Muscle of leg (tissue), 11 donors: Measurements from ENCODE around the gene SLU7. TPM values are rescaled to one million over a fixed set of nuclear protein-coding genes. Genes with fewer than 3 reads are reported as not detected.
A peak's percentile ranks its signal among the peaks of the same experiment; 100 is the strongest.
"Not testable (repeated sequence)": the region's sequence is repeated elsewhere in the genome, so short reads cannot be mapped to it uniquely, and the experiment has no call there.

ENCODE experiments used
- DNase-seq: peaks from one replicate; pipeline ENCODE4 v3.0.0; 2013
- H3K27ac ChIP-seq: one replicate; pipeline ENCODE4 v1.5.1; 2013; ENCODE audit warnings: mild to moderate bottlenecking, low read length, control low read depth
- H3K27me3 ChIP-seq: one replicate; pipeline ENCODE4 v1.6.1; 2013; ENCODE audit warnings: low read length; ENCODE audit not compliant: control insufficient read depth, insufficient read depth
- H3K36me3 ChIP-seq: one replicate; pipeline ENCODE4 v1.6.1; 2013; ENCODE audit warnings: low read length; ENCODE audit not compliant: control insufficient read depth, insufficient read depth
- H3K4me1 ChIP-seq: one replicate; pipeline ENCODE4 v1.6.1; 2013; ENCODE audit warnings: low read length; ENCODE audit not compliant: control insufficient read depth, insufficient read depth
- H3K4me3 ChIP-seq: one replicate; pipeline ENCODE4 v1.5.1; 2013; ENCODE audit warnings: low read length, control low read depth
- H3K9me3 ChIP-seq: replicated peaks from 2 replicates; pipeline ENCODE4 v1.6.1; 2013; ENCODE audit warnings: low read depth, low read length; ENCODE audit not compliant: control insufficient read depth
- WGBS: methylation state at CpG from one replicate; pipeline ENCODE4 v1.1.5; 2013; ENCODE audit warnings: missing lambda C conversion rate; ENCODE audit not compliant: insufficient coverage; 5-methylcytosine and 5-hydroxymethylcytosine counted together
- polyA plus RNA-seq, 8 donors: library from polyadenylated mRNA; unstranded; fragments of 120-200 nt; gene quantifications; one replicate each; pipeline versions ENCODE4 v1.2.1 to v1.2.3, GENCODE V29; 2013; ENCODE audit warnings: inconsistent platforms in 1 of 8, low replicate concordance in 1 of 8; ENCODE audit not compliant: insufficient read length in 8 of 8, insufficient read depth in 1 of 8
- total RNA-seq: library from RNA; stranded (reverse); fragments of 120-200 nt; gene quantifications from one replicate; pipeline ENCODE4 v1.2.4, GENCODE V29; 2013

Gene SLU7
- total and polyA plus RNA-seq, 9 donors, result 28.3 to 49.3 (median 37.1) TPM

DNA sequence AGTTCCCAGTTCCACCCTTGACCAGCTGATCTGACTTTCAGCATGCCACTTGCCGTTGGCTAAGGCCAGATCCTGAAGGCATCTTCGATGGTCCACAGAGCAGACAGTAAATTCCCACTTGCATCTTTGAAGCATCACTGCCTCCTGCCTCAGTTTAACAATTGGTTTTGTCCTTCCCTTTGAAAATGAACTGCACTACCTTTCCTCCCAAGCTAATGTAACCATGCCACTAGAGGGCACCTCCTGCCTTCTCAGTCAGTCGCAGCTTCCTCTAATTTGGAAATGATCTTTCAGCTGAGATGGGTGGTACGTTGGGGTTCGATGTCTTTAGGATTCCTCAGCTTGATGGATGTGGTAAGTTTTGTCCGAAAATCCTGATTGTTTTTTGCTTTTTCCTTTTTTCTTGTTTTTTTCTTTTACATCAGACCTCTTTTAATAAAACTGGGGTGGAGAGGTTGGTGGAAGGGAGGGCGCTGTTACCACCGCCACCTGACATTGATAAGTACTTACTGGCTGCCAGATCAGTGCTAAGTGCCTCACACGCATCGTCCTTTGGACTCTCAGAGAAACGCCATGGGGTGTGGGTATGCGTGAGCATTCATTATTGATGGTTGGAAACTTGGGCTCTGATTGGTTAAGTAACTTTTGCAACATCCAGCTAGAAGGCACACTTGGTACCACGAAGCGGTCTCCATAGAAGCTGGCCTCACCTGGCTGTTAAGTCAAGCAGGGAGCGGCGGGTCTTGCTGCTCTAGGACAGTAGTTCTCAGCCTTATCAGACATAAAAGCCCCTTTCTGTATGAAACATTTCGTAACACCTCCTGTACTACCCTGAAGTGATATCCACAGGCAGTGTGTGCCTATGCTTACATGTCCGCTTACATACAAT lies 19.7 kb upstream of the SLU7 start:
- Histone ChIP-seq H3K4me1 (peaks cover 8% of the 10 kb centered on the region), H3K27me3 (peaks cover 3% of the 10 kb centered on the region), H3K27ac (no peak overlapping the region), H3K4me3 (peak overlapping the region; percentile 45), H3K9me3 (no peaks in the 10 kb centered on the region), H3K36me3 (no peaks in the 10 kb centered on the region)
- 12% methylated on average over 9 of the region's 18 CpGs for WGBS
- DNase-seq, result peak; percentile 62

DNA sequence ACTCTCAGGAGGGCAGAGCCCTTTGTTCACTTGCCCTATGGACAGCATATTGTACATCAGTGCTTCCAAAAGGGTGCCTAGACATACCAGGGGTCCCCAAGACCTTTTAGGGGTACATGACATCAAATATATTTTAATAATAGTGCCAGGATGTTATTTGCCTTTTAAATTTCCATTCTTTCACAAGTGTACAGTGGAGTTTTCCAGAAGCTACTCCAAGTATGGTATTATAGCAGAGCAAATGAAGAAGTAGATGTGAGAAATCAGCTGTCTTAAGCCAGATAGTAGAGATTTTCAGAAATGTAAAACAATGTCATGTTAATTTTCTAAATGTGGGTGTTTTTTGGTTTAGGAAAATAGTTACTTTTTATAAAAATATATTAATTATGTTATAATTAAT lies 18.4 kb upstream of the SLU7 start:
- no peak overlapping the region for H3K27ac ChIP-seq
- no peak for DNase-seq

DNA sequence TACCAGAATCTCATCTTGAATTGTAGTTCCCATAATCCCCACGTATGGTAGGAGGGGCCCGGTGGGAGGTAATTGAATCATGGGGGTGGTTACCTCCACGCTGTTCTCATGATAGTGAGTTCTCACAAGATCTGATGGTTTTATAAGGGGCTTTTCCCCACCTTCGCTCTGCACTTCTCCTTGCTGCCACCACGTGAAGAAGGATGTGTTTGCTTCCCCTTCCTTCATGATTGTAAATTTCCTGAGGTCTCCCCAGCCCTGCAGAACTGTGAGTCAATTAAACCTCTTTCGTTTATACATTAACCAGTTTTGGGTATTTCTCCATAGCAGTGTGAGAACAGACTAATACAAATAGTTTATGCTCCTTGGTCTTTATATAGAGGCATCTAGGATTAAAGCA lies 17.8 kb upstream of the SLU7 start:
- not testable (repeated sequence) for H3K4me1 ChIP-seq, H3K9me3 ChIP-seq, H3K36me3 ChIP-seq, DNase-seq, H3K27ac ChIP-seq, H3K27me3 ChIP-seq, H3K4me3 ChIP-seq
- WGBS, result no CpG with 5 or more reads among the region's 6 CpGs

More for the DNA sequence above, 18.4 kb upstream of the SLU7 start:
- Histone ChIP-seq H3K27me3 (peaks cover 3% of the 10 kb centered on the region), H3K36me3 (no peaks in the 10 kb centered on the region), H3K4me1 (peaks cover 8% of the 10 kb centered on the region), H3K4me3 (no peak overlapping the region), H3K9me3 (no peaks in the 10 kb centered on the region)

DNA sequence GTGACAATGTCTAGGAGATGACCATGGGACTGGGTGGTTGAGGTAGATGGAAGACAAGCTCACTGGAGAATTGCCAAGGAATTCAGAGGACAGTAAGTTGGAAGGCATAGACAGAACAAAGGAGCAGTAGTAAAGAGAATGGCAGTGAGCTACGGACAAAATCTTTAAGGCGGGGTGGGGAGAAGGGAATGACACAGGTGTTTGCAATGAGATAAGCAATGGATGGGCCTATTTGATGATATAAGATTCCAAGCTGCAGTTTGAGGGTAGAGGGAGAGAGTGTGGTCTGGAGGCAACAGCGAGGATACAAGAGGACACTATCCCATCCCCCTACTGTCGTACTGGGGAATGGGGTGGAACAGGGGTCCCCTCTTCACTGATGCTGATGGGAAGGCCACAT lies 17.1 kb upstream of the SLU7 start:
- no peak overlapping the region for H3K4me3 ChIP-seq
- 80% methylated on average over 2 of the region's 4 CpGs for WGBS
- peaks cover 8% of the 10 kb centered on the region for H3K4me1 ChIP-seq
- peaks cover 3% of the 10 kb centered on the region for H3K27me3 ChIP-seq
- no peak overlapping the region for H3K27ac ChIP-seq
- no peaks in the 10 kb centered on the region for H3K36me3 ChIP-seq
- H3K9me3 ChIP-seq, result no peaks in the 10 kb centered on the region
- DNase-seq, result no peak

DNA sequence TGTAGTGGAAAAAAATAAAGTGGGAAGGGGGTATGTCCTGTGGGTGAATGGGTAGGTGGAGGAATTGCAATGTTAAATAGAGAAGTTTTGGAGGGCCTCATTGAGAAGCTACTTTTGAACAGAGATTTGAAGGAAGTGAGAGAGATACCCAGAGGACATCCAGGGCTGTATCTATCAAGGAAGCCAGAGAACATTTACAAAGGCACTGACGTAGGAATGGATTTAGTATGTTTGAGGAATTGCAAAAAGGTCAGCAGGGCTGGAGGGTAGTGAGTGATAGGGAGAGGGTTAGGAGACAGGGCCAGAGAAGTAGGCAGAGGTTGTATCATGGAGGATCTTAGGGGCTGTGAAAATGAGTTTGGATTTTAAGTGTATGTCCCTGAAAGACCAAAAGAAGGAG lies 16.7 kb upstream of the SLU7 start:
- Histone ChIP-seq H3K27me3 (peaks cover 3% of the 10 kb centered on the region), H3K9me3 (no peaks in the 10 kb centered on the region), H3K4me1 (peaks cover 8% of the 10 kb centered on the region), H3K4me3 (no peak overlapping the region), H3K36me3 (no peaks in the 10 kb centered on the region), H3K27ac (no peak overlapping the region)
- 60% methylated on average over 1 of the region's 1 CpG for WGBS
- no peak for DNase-seq

DNA sequence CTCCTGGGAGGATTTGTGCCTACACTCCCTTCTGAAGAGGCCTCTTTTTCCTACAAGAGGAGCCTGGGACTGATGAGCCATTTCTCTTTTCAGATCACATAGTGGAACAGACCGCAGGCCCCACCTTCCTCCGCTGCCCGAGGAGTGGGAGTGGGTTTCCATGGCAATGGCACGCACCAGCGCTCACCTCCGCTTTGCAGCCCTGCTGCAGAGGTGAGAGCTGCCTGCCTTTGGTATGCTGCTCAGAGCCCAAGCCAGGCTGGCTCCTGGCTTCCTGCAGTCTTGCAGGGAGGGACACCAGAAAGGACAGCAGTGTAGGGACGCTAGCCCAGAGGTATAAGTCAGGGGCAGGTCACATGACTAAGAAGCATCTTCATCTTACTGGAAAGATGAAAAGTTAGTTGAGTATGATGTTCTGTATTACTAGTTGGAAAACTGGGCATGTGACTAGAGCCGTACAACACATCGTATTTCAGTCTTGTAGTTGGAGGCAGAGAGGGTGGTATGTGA lies 15.2 kb upstream of the SLU7 start:
- peak; percentile 28 for DNase-seq
- WGBS, result 34% methylated on average over 9 of the region's 9 CpGs
- peaks cover 9% of the 10 kb centered on the region for H3K36me3 ChIP-seq
- H3K4me1 ChIP-seq, result peaks cover 6% of the 10 kb centered on the region
- peaks cover 3% of the 10 kb centered on the region for H3K27me3 ChIP-seq
- no peak overlapping the region for H3K27ac ChIP-seq
- no peak overlapping the region for H3K4me3 ChIP-seq
- H3K9me3 ChIP-seq, result no peaks in the 10 kb centered on the region

DNA sequence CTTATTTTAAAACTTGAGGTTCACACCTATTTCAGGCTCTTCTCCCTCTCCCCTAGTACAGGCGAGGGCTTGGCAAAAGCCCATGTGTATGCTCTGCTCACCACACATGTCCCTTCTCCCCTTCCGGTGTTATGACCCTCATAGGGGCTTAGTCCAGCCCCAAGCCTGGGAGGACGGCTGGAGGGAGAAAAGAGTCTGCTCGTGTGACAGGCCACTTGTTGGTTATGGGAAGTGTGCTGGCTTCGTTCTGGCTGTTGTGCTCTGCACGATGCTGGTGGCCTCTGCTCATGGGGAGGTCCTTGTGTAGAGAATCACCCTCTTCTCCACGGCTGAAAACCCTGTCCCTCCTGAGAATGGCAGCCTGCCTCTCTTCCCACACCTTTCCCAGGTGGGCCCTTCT lies 13.9 kb upstream of the SLU7 start:
- WGBS, result 66% methylated on average over 2 of the region's 7 CpGs
- H3K9me3 ChIP-seq, result no peaks in the 10 kb centered on the region
- peaks cover 11% of the 10 kb centered on the region for H3K36me3 ChIP-seq
- H3K27me3 ChIP-seq, result peaks cover 3% of the 10 kb centered on the region
- H3K4me1 ChIP-seq, result no peaks in the 10 kb centered on the region
- no peak overlapping the region for H3K27ac ChIP-seq
- no peak overlapping the region for H3K4me3 ChIP-seq
- DNase-seq, result no peak

DNA sequence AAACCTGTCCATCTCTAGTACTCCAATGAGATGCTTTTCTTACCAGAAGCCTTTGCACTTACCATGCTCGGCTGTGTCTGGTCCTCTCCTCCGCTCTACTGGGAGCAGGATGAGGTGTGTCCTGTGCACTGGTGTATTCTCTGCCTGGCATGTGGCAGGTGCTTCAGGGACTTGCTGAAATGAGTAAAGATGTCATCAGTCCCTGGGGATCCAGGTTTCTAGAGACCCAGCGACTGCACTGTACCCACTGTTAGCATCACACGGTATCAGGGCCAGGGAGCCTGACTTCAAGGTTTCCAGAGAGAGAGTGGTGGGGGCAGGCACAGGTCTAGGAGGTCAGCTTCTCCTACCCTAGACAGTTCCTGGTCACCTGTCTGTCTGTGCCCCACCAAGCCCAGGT lies 13.3 kb upstream of the SLU7 start:
- Histone ChIP-seq H3K4me1 (no peaks in the 10 kb centered on the region), H3K9me3 (no peaks in the 10 kb centered on the region), H3K27ac (no peak overlapping the region), H3K4me3 (no peak overlapping the region), H3K27me3 (peaks cover 3% of the 10 kb centered on the region), H3K36me3 (peaks cover 17% of the 10 kb centered on the region)
- no peak for DNase-seq
- WGBS, result 100% methylated on average over 2 of the region's 4 CpGs

DNA sequence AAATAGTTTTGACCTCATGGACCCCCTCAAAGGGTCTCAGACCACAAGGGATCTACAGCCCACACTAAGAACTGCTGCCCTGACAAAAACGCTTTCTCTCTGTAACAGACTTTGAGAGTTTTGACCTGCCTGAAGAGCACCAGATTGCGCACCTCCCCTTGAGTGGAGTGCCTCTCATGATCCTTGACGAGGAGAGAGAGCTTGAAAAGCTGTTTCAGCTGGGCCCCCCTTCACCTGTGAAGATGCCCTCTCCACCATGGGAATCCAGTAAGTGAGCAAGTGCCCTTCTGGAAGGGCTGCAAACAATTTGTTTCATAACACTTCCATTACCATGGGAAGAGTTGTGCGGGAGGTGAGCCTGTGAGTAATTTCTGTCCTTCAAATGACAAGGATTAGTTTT lies 8.7 kb upstream of the SLU7 start:
- WGBS, result 100% methylated on average over 2 of the region's 4 CpGs
- Histone ChIP-seq H3K27ac (no peak overlapping the region), H3K4me3 (no peak overlapping the region), H3K27me3 (no peaks in the 10 kb centered on the region), H3K4me1 (peaks cover 3% of the 10 kb centered on the region), H3K9me3 (no peaks in the 10 kb centered on the region), H3K36me3 (peaks cover 17% of the 10 kb centered on the region)
- no peak for DNase-seq

DNA sequence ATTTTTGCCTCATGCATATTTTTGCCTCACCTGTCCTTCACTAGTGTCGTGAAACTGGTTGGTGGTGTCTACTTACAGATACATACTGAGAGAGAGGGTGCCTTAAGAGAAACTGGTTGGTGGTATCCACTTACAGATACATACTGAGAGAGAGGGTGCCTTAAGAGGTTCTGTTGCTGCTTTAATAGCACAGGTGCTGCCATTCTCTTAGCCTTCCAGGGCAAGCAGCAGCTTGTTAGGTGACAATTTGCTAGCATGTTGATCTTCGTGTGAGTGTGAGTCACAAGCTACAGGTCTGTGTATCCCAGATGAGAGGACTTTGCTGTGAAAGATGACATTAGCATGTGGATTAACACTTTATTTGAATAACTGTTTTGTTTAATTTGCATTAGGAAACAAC lies 4.2 kb upstream of the SLU7 start:
- H3K27me3 ChIP-seq, result no peaks in the 10 kb centered on the region
- H3K27ac ChIP-seq, result no peak overlapping the region
- peaks cover 11% of the 10 kb centered on the region for H3K4me1 ChIP-seq
- no peaks in the 10 kb centered on the region for H3K9me3 ChIP-seq
- 29% methylated on average over 1 of the region's 2 CpGs for WGBS
- H3K36me3 ChIP-seq, result peaks cover 6% of the 10 kb centered on the region
- H3K4me3 ChIP-seq, result no peak overlapping the region
- DNase-seq, result no peak
